SK-N-DZ (cell line): ENCODE measurements around the gene FCGR2B.
"Not testable (repeated sequence)": the region's sequence is repeated elsewhere in the genome, so short reads cannot be mapped to it uniquely, and the experiment has no call there.

ENCODE experiments used
- DNase-seq: peaks from one replicate; pipeline ENCODE4 v3.0.0-alpha.2; 2015; ENCODE audit warnings: low spot score

FCGR2B gene

GRCh38 chr1:161706113-161706481 is 43.2 kb downstream of the FCGR2B start:
- DNase-seq = no peak

- no peak for DNase-seq
Measured at GRCh38 chr1:161706482-161707347, 43.8 kb downstream of the FCGR2B start, which contains the start of gene FCRLA. Gene FCRLA, plus strand, starts transcription at chr1:161707229. Its CDS starts 36 bp downstream, at chr1:161707265.

GRCh38 chr1:161707503-161707902 is 44.6 kb downstream of the FCGR2B start:
- no peak for DNase-seq

- no peak for DNase-seq
Measured at GRCh38 chr1:161709373-161709772, 46.4 kb downstream of the FCGR2B start.

GRCh38 chr1:161710560-161710959 is 47.6 kb downstream of the FCGR2B start:
- no peak for DNase-seq

- DNase-seq = no peak
Measured at GRCh38 chr1:161718559-161719324, 55.8 kb downstream of the FCGR2B start.

- no peak for DNase-seq
Measured at GRCh38 chr1:161719325-161719611, 56.3 kb downstream of the FCGR2B start.

- no peak for DNase-seq
Measured at GRCh38 chr1:161720422-161720821, 57.5 kb downstream of the FCGR2B start.

GRCh38 chr1:161720956-161721737 is 58.2 kb downstream of the FCGR2B start, which contains the start of gene FCRLB:
Gene FCRLB, plus strand, starts transcription at chr1:161721544. Its CDS starts 1,129 bp downstream, at chr1:161722673.
- no peak for DNase-seq

- DNase-seq = no peak
Measured at GRCh38 chr1:161721738-161722343, 58.9 kb downstream of the FCGR2B start.

GRCh38 chr1:161722406-161722805 is 59.5 kb downstream of the FCGR2B start:
- no peak for DNase-seq

GRCh38 chr1:161723459-161724141 is 60.7 kb downstream of the FCGR2B start:
- no peak for DNase-seq

GRCh38 chr1:161725258-161725907 is 62.4 kb downstream of the FCGR2B start:
- not testable (repeated sequence) for DNase-seq

- DNase-seq = peak; percentile 51
Measured at GRCh38 chr1:161725908-161726472, 63.0 kb downstream of the FCGR2B start.

GRCh38 chr1:161726473-161727255 is 63.7 kb downstream of the FCGR2B start:
- peak; percentile 79 for DNase-seq

GRCh38 chr1:161727256-161727924 is 64.4 kb downstream of the FCGR2B start:
- peak; percentile 16 for DNase-seq
